ENCODE measurements around the gene MAPK4.

Gene MAPK4

GRCh38 chr18:50654658-50655550 is 95.0 kb downstream of the MAPK4 start:
- Histone ChIP-seq H3K27me3 (ENCODE audit: insufficient read depth, low read length) (no peaks in the 10 kb centered on the region), H3K4me3 (ENCODE audit: low read length) (no peak overlapping the region), H3K36me3 (ENCODE audit: insufficient read depth, low read length) (no peaks in the 10 kb centered on the region), H3K27ac (ENCODE audit: low read depth, low read length) (no peak overlapping the region), H3K4me1 (ENCODE audit: insufficient read depth, low read length) (peaks cover 11% of the 10 kb centered on the region; the same call in 1 of the 2 replicates), H3K9me3 (ENCODE audit: insufficient read depth, low read depth, low read length) (no peaks in the 10 kb centered on the region), H3K9ac (ENCODE audit: low read depth, low read length) (no peak overlapping the region)
- WGBS, result 87% methylated on average over 17 of the region's 17 CpGs

- Histone ChIP-seq H3K27me3 (ENCODE audit: insufficient read depth, low read length) (no peaks in the 10 kb centered on the region), H3K4me1 (ENCODE audit: insufficient read depth, low read length) (peaks cover 12% of the 10 kb centered on the region; the same call in 1 of the 2 replicates), H3K9ac (ENCODE audit: low read depth, low read length) (no peak overlapping the region), H3K36me3 (ENCODE audit: insufficient read depth, low read length) (no peaks in the 10 kb centered on the region), H3K9me3 (ENCODE audit: insufficient read depth, low read depth, low read length) (no peaks in the 10 kb centered on the region), H3K27ac (ENCODE audit: low read depth, low read length) (no peak overlapping the region), H3K4me3 (ENCODE audit: low read length) (no peak overlapping the region)
- 99% methylated on average over 2 of the region's 2 CpGs for WGBS
Measured at GRCh38 chr18:50656396-50656795, 96.5 kb downstream of the MAPK4 start.

- Histone ChIP-seq H3K9me3 (ENCODE audit: insufficient read depth, low read depth, low read length) (peaks cover 4% of the 10 kb centered on the region; the same call in 1 of the 2 replicates), H3K36me3 (ENCODE audit: insufficient read depth, low read length) (no peaks in the 10 kb centered on the region), H3K27me3 (ENCODE audit: insufficient read depth, low read length) (no peaks in the 10 kb centered on the region), H3K9ac (ENCODE audit: low read depth, low read length) (no peak overlapping the region), H3K4me1 (ENCODE audit: insufficient read depth, low read length) (peaks cover 12% of the 10 kb centered on the region; the same call in 1 of the 2 replicates), H3K27ac (ENCODE audit: low read depth, low read length) (no peak overlapping the region), H3K4me3 (ENCODE audit: low read length) (no peak overlapping the region)
- 97% methylated on average over 8 of the region's 8 CpGs for WGBS
Measured at GRCh38 chr18:50656841-50657470, 97.1 kb downstream of the MAPK4 start.

DNA sequence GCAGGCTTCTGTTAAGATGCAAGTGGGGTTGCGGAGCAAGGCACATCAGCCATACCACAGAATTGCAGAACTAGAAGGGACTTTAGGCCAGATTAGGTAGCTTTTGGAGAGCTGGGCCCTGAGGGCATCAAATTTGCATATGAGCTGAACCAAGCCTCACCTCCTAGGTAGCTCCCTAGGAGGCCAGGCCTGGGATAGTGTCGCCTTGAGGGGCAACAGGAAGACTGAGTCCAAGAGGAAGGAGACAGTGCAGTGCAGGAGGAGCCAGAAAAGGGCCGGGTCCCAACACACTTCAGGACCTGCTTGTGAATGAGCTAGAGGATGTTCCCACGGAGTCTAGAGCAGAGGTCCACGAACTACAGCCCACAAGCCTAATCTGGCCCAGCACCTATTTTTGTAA is 98.7 kb downstream of the MAPK4 start:
- H3K36me3 ChIP-seq (ENCODE audit: insufficient read depth, low read length), result no peaks in the 10 kb centered on the region
- WGBS, result 88% methylated on average over 5 of the region's 5 CpGs
- H3K9ac ChIP-seq (ENCODE audit: low read depth, low read length), result no peak overlapping the region

DNA sequence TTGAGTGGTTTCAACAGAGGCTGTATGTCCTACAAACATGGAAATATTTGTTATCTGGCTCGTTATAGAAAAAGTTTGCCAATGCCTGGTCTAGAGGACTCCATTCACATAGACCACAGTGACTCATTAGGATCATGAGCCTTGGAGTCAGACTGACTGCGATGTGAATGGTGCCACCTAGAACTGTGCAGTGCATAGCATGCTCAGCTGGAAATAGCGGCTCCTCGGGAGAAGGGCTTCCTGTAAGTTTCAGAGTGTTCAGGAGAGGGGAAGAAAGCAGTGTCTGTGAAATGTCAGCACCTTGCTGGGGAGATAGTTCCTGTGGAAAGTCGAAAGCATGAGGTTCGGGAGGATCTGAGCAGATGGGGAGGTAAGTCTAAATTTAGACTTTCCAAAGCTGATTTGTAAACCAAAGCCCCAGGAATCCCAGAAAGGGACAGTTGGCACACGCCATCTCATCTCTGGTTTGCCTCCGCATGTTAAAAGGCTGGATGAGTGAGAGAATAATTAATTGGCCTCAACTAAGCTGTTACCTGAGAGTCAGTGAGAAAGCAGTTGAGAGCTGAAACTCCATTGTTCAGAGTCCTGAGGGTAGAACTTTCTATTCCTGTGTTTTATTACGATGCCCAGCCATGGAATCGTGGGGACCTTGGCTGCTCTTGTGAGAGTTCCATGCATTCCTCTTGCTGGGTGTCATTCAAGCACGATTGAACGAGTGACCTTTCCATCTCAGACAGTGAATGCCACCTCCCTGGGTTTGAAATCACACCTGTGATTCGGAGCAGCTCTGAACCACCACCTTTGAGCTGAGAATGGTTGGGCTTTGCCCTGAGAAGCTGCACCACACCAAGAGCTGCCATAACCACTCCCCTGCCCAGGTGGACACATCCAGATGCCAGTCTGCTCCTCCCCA is 99.5 kb downstream of the MAPK4 start:
- H3K4me3 ChIP-seq (ENCODE audit: low read length), result no peak overlapping the region
- WGBS, result 85% methylated on average over 13 of the region's 13 CpGs

More for the DNA sequence above, 98.7 kb downstream of the MAPK4 start:
- H3K27ac ChIP-seq (ENCODE audit: low read depth, low read length), result no peak overlapping the region
- no peak overlapping the region for H3K4me3 ChIP-seq (ENCODE audit: low read length)
- H3K9me3 ChIP-seq (ENCODE audit: insufficient read depth, low read depth, low read length), result peaks cover 5% of the 10 kb centered on the region; the same call in 1 of the 2 replicates
- H3K4me1 ChIP-seq (ENCODE audit: insufficient read depth, low read length), result peaks cover 12% of the 10 kb centered on the region; the same call in 1 of the 2 replicates
- no peaks in the 10 kb centered on the region for H3K27me3 ChIP-seq (ENCODE audit: insufficient read depth, low read length)

GRCh38 chr18:50661013-50661412 is 101.1 kb downstream of the MAPK4 start:
- WGBS, result 81% methylated on average over 1 of the region's 1 CpG
- Histone ChIP-seq H3K27ac (ENCODE audit: low read depth, low read length) (no peak overlapping the region), H3K9me3 (ENCODE audit: insufficient read depth, low read depth, low read length) (peaks cover 5% of the 10 kb centered on the region; the same call in 1 of the 2 replicates), H3K4me1 (ENCODE audit: insufficient read depth, low read length) (peaks cover 8% of the 10 kb centered on the region; the same call in 1 of the 2 replicates), H3K4me3 (ENCODE audit: low read length) (no peak overlapping the region), H3K27me3 (ENCODE audit: insufficient read depth, low read length) (no peaks in the 10 kb centered on the region), H3K9ac (ENCODE audit: low read depth, low read length) (no peak overlapping the region), H3K36me3 (ENCODE audit: insufficient read depth, low read length) (no peaks in the 10 kb centered on the region)

More for the DNA sequence above, 99.5 kb downstream of the MAPK4 start:
- Histone ChIP-seq H3K9ac (ENCODE audit: low read depth, low read length) (no peak overlapping the region), H3K9me3 (ENCODE audit: insufficient read depth, low read depth, low read length) (peaks cover 5% of the 10 kb centered on the region; the same call in 1 of the 2 replicates), H3K36me3 (ENCODE audit: insufficient read depth, low read length) (no peaks in the 10 kb centered on the region), H3K27me3 (ENCODE audit: insufficient read depth, low read length) (no peaks in the 10 kb centered on the region), H3K4me1 (ENCODE audit: insufficient read depth, low read length) (peaks cover 12% of the 10 kb centered on the region; the same call in 1 of the 2 replicates), H3K27ac (ENCODE audit: low read depth, low read length) (no peak overlapping the region)

DNA sequence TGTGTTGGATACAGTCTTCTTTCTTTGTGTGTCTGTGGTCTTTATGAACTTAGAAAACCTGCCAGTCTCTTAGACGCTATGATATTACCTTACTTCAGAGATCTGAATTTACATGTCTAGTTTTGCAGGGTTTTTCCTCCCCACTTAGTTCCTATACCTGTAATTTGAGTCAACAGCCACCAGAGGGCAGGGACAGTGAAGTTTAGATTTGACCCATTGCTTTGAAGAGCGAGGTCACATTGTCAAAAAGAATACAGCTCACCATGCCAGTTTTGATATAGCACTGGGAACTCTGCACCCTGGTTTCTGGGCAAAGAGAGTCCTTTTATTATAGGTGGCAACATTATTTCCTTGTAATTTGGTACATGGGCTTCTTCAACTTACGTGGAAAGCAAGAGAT is 102.3 kb downstream of the MAPK4 start:
- no peak overlapping the region for H3K9ac ChIP-seq (ENCODE audit: low read depth, low read length)
- H3K27ac ChIP-seq (ENCODE audit: low read depth, low read length), result no peak overlapping the region
- no peak overlapping the region for H3K4me3 ChIP-seq (ENCODE audit: low read length)
- peaks cover 5% of the 10 kb centered on the region; the same call in 1 of the 2 replicates for H3K9me3 ChIP-seq (ENCODE audit: insufficient read depth, low read depth, low read length)
- H3K36me3 ChIP-seq (ENCODE audit: insufficient read depth, low read length), result no peaks in the 10 kb centered on the region
- no peaks in the 10 kb centered on the region for H3K27me3 ChIP-seq (ENCODE audit: insufficient read depth, low read length)
- H3K4me1 ChIP-seq (ENCODE audit: insufficient read depth, low read length), result peaks cover 8% of the 10 kb centered on the region; the same call in 1 of the 2 replicates
- 54% methylated on average over 3 of the region's 3 CpGs for WGBS

GRCh38 chr18:50662775-50663383 is 103.0 kb downstream of the MAPK4 start:
- Histone ChIP-seq H3K27ac (ENCODE audit: low read depth, low read length) (no peak overlapping the region), H3K4me3 (ENCODE audit: low read length) (no peak overlapping the region), H3K9me3 (ENCODE audit: insufficient read depth, low read depth, low read length) (peaks cover 5% of the 10 kb centered on the region; the same call in 1 of the 2 replicates), H3K9ac (ENCODE audit: low read depth, low read length) (no peak overlapping the region), H3K27me3 (ENCODE audit: insufficient read depth, low read length) (no peaks in the 10 kb centered on the region), H3K36me3 (ENCODE audit: insufficient read depth, low read length) (no peaks in the 10 kb centered on the region), H3K4me1 (ENCODE audit: insufficient read depth, low read length) (peaks cover 8% of the 10 kb centered on the region; the same call in 1 of the 2 replicates)
- 74% methylated on average over 10 of the region's 10 CpGs for WGBS

GRCh38 chr18:50663626-50664441 is 103.9 kb downstream of the MAPK4 start:
- Histone ChIP-seq H3K9me3 (ENCODE audit: insufficient read depth, low read depth, low read length) (peaks cover 5% of the 10 kb centered on the region; the same call in 1 of the 2 replicates), H3K4me1 (ENCODE audit: insufficient read depth, low read length) (peaks cover 8% of the 10 kb centered on the region; the same call in 1 of the 2 replicates), H3K27me3 (ENCODE audit: insufficient read depth, low read length) (no peaks in the 10 kb centered on the region), H3K27ac (ENCODE audit: low read depth, low read length) (no peak overlapping the region), H3K36me3 (ENCODE audit: insufficient read depth, low read length) (no peaks in the 10 kb centered on the region), H3K9ac (ENCODE audit: low read depth, low read length) (no peak overlapping the region), H3K4me3 (ENCODE audit: low read length) (no peak overlapping the region)
- 94% methylated on average over 40 of the region's 40 CpGs for WGBS

Measured in HUES64 (cell line).